ENCODE measurements around the gene TNP2.

TNP2 gene

GRCh38 chr16:11255737-11256660, 13.1 kb downstream of the TNP2 start, which contains the start of gene SOCS1:
TSS of gene SOCS1 (minus strand) at chr16:11256204. CDS start at chr16:11255478, 726 bp downstream.
- peak; percentile 86 to 93 for DNase-seq

GRCh38 chr16:11254913-11255736, 14.0 kb downstream of the TNP2 start:
- DNase-seq = peak; percentile 67 to 71

DNA sequence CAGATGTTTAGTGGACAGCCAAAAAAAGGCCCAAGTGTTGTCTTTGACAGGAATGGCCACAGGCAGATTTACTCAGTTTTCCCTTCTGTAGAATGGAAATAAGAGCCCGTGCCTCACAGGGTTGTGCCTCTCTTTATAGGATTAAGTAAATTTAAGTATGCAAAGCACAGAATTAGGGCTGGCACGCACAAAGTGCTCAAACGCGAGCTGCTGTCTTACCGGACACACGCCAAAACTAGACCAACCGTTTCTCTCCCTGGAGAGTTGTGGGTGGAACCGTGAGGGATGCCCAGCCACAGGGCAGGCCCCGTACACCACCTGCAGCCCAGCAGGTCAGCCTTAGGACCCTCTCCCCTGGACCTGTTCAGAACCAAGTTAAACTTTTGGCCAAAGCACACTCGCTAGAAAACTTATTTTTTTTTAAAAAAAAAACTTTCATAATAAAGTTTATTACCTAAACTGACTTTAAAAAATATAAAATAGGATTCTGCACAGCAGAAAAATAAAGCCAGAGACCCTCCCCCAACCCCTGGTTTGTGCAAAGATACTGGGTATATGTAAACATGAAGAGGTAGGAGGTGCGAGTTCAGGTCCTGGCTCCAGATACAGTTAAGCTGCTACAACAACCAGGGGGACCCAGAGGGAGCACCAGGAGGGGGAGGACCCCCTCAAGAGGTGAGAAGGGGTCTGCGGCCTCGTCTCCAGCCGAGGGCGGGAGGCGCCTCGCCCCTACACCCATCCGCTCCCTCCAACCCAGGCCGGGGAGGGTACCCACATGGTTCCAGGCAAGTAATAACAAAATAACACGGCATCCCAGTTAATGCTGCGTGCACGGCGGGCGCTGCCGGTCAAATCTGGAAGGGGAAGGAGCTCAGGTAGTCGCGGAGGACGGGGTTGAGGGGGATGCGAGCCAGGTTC, 14.9 kb downstream of the TNP2 start:
- DNase-seq = peak in 1 of 2 donors; percentile 39

DNA sequence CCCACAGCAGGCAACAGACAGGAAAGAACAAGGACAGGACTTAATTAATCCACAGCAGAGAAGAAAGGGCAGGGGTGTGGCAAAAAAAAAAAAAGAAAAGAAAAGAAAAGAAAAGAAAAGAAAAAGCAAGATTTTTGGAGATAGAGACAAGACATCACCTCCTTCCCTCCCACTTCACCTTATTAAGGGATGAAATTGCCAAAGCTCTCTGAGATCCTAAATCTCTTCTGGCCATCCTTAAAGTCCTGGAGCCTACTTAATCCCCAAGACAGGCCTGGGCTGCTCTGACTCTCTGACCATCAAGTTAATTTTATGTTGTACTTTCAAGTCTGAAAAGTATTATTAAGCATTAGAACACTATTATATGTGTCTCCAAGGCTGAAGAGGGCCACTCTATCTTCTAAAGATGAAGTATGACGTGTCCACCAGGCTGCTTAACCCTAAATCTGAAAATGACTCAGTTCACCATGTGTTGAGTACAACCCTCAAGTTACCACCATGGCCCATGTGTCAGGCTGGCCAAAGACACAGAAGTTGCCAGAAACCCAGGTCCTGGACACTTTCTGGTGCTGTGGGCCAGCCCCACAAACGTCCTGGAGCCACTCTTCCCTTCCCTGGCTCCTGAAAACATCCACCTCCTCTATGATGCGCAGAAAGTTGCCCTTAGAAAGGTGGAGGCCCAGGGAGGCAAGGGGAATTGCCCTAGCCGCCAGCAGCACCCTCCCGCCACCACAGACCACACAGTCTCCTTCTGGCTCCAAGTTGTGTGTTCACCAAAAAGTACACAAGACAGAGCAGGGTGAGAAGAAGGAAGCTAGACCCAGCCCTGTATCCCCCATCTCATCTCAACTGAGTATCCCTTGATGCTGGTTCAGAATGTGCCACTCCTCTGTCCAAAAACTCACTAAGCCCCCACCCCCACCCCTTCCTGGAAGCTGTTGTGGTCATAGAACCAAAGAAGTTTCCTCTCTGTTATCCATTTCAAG, 15.8 kb downstream of the TNP2 start:
- peak; percentile 57 to 77 for DNase-seq

GRCh38 chr16:11252482-11252931, 16.6 kb downstream of the TNP2 start:
- peak in 1 of 2 donors; percentile 36 for DNase-seq

- DNase-seq = peak; percentile 83 to 88
Observed at GRCh38 chr16:11251525-11252481, 17.3 kb downstream of the TNP2 start.

DNA sequence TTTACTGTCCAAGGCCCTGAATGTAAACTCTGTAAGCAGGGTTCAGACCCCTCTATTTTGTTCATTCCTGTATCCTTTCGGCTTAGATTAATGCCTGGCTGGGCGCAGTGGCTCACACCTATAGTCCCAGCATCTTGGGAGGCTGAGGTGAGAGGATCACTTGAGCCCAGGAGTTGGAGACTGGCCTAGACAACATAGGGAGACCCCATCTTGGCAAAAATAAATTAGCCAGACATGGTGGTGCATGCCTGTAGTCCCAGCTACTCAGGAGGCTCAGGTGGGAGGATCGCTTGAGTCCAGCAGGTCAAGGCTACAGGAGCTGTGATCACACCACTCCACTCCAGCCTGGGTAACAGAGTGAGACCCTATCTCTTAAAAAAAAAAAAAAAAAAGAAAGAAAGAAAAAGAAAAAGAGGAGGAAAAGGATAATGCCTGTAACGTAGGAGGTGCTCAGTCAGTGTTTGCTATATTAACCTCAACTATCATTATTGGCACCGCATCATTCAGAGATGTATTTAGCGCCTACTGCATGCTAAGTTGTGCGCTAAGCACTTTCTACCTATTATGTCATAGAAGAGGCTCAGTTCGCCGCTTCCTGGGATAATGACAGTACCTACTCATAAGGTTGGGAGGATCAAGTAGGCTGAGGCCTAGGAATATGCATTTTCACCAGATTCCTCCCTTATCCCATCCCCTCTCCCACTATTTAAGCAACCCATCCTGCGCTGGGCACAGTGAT, 18.2 kb downstream of the TNP2 start:
- DNase-seq = peak in 1 of 2 donors; percentile 36

- DNase-seq = peak in 1 of 2 donors; percentile 26
Observed at GRCh38 chr16:11250091-11250785, 18.9 kb downstream of the TNP2 start.

DNA sequence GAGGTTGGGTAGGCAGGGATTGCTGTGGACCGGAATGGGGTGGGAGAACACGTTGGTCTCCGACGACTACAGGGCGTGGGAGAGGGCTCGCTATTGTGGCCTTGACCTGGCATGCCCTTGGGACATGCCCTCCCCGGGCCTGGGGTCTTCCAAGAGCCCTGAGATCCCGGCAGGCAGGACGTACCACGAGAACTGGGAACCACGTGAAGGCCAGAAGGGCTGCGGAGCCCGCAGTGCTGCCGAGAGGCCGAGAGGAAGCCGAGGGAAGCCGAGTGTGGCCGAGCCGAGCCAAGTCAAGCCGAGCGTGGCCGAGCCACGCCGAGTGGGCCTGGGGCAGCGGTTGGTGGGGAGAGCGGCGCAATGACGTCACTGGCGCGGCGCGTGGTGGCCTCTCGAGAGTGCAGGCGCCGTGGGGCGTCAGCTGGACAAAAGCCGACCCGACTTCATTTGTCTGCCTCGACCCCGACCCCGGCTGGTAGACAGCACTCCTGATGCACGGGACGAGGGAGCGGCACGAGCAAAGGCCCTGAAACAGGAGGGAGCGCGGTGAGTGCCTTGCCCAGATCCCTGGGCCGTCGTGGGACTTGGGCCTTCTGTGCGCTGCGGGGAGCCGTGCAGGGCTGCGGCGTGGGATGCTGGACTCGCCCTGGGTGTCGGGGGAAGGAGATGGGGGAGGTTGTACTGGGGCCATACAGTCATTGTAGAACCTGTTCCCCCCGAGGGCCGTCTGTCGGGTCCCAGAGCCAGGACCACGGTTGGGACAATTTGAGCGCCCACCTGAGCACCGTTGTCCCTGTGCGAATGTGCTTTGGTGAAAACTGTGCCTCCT, 19.7 kb downstream of the TNP2 start:
- peak in 1 of 2 donors; percentile 23 for DNase-seq

DNA sequence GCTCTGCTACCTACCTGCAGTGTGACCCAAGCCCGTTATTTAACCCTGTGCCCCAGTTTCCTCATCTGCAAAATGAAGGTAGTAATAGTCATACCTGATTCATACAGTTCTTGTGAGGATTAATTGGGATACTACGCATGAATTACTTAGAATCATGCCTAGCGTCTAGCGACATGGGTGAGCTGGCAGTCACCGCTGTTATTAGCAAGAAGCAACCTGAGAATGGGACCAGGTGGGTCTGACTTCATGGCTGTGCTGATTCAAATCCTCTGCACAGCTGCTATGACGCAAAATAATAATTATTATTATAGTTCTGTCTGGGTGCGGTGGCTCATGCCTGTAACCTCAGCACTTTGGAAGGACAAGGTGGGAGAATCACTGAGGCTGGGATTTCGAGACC, 21.0 kb downstream of the TNP2 start:
- no peak for DNase-seq

DNA sequence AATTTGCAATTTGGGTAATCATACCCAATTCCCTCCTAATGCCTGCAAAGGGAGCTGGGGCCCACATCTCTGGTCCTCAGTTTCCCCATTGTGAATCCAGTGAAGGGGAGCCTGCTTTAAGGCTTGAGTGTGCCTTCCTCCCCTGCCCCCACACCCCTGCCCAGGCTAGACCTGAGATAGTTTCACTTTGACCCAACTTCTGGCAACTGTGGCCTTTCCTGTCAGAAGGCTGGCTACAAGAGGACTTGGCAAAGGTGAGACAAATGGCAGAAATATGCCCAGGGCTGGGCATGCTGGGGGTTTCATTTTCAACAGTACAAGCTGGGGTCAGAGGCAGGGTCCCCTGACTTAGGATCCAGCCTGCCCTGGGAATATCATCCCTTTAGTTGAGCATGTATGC, 23.1 kb downstream of the TNP2 start:
- DNase-seq = no peak

DNA sequence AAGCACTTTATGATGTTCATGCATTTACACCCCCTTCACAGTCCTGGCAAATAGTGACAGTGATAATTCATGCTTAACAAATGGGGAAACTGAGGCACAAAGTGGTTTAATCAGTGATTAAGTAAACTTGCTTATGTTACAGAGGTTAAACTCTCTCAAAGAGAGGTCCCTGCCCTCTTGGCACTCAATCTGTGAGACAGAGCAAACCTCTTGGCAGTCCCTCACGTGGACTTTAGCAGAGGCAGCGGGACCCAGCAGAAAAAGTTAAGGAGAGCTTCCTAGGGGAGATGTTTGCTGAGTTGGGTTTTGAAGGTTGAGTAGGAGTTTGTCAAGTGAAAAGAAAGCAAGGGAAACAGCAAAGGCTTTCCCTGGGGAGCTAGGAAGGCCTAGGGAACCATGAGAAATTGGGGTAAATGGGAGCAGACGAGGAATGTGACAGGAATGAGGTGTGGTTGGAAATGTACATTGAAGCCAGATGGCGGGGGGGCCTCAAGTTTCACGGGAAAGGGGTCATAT, 23.8 kb downstream of the TNP2 start:
- DNase-seq = no peak

DNA sequence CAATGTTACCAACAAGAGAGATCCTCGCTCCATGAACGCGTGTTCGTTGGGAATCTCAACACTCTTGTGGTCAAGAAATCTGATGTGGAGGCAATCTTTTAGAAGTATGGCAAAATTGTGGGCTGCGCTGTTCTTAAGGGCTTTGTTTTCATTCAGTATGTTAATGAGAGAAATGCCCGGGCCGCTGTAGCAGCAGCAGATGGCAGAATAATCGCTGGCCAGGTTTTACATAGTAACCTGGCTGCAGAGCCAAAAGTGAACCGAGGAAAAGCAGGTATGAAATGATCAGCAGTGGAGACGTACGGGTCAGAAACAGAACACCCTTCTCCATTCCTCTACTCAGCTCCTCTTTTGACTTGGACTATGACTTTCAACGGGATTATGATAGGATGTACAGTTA, 26.5 kb downstream of the TNP2 start:
- no peak for DNase-seq

- DNase-seq = no peak
Observed at GRCh38 chr16:11241480-11242204, 27.5 kb downstream of the TNP2 start.

GRCh38 chr16:11240636-11241473, 28.3 kb downstream of the TNP2 start:
- peak in 1 of 2 donors; percentile 67 for DNase-seq
